ENCODE results near the gene ACAD8.

Gene ACAD8

DNA sequence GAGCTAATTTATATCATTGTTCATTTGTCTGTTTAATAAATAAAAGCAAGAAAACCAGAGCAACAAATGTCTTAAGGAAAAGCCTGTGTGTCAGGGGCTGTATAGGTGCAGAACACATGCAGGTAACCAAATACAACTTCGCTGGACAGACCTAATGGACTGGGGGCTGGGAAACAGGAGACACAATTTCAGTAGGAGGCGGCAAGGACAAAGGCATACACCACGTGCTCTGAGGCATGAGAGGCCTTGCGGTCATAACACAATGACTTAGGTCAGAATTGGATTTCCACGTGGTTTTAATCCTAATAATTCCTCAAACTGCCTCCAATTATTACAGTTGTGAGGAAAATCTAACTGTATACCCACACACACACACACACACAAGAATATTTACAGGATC, 14.1 kb downstream of the ACAD8 start:
- TF ChIP-seq CTCF (IDR thresholded peaks at IDR 0.05; ENCODE audit: low read depth, low read length): no peak
- no peak for DNase-seq (ENCODE audit: extremely low read depth, low read depth)

DNA sequence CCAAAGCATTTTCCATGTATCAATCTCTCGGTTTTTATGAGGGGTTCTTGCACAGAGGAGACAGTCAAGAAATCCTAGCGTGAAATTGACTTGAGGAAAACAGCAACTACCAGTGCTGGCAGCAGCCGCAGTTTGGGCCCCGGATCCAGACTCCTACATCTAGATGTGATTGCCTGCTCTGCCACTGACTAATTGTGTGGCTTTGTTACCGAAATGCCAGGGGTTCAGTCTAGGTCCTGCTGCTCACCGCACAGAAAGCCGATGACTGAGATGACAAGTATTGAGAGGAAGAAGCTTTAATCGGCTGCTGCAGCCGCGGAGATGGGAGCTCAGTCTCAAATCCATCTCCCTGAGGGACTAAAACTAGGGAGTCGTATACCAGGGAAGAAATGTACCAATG, 14.6 kb downstream of the ACAD8 start:
- DNase-seq (ENCODE audit: extremely low read depth, low read depth): no peak
- TF ChIP-seq CTCF (IDR thresholded peaks at IDR 0.05; ENCODE audit: low read depth, low read length): no peak

DNA sequence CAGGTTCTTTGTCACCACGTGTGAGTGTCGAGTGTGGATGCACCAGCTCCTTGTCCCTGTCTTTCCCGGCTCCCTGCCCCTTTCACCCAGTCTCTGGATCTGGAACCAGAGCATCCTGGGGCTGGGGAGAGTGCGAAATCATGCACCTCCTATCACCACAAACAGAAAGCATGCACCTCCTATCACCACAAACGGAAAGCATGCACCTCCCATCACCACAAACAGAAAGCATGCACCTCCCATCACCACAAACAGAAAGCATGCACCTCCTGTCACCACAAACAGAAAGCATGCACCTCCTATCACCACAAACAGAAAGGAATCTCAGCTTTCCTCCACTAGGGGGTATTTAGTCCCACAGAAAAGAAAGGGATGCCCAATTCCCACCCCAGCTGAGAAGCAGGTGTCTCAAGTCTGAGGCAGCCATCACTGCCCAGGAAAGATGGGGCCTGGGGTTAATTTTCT, 16.9 kb downstream of the ACAD8 start:
- DNase-seq (ENCODE audit: extremely low read depth, low read depth): no peak

DNA sequence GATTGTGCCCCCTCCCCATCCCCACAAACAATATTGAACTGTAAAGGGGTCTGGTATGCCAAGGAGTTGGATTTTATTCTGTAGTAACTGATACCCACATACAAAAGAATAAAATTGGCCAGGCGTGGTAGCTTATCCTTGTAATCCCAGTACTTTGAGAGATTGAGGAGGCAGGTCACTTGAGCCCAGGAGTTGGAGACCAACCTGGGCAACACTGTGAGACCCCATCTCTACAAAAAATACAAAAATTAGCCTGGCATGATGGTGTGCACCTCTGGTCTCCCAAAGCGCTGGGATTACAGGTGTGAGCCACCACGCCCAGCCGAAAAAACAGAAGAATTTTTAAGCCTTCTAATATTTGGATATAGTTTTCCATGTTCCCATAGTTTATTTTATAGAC, 18.6 kb downstream of the ACAD8 start:
- no peak for TF ChIP-seq CTCF (IDR thresholded peaks at IDR 0.05; ENCODE audit: low read depth, low read length)
- no peak for DNase-seq (ENCODE audit: extremely low read depth, low read depth)

More for the DNA sequence above, 16.9 kb downstream of the ACAD8 start:
- TF ChIP-seq CTCF (IDR thresholded peaks at IDR 0.05; ENCODE audit: low read depth, low read length): no peak; the same call in 1 of the 2 replicates

GRCh38 chr11:134272381-134273316, 19.3 kb downstream of the ACAD8 start:
- DNase-seq (ENCODE audit: extremely low read depth, low read depth): no peak
- no peak for TF ChIP-seq CTCF (IDR thresholded peaks at IDR 0.05; ENCODE audit: low read depth, low read length)

GRCh38 chr11:134273317-134273712, 19.9 kb downstream of the ACAD8 start:
- TF ChIP-seq CTCF (IDR thresholded peaks at IDR 0.05; ENCODE audit: low read depth, low read length): no peak
- DNase-seq (ENCODE audit: extremely low read depth, low read depth): no peak

- TF ChIP-seq CTCF (IDR thresholded peaks at IDR 0.05; ENCODE audit: low read depth, low read length): no peak
- no peak for DNase-seq (ENCODE audit: extremely low read depth, low read depth)
Measured at GRCh38 chr11:134275188-134275533, 21.8 kb downstream of the ACAD8 start.
